ENCODE measurements around the gene UBE4B.

DNA sequence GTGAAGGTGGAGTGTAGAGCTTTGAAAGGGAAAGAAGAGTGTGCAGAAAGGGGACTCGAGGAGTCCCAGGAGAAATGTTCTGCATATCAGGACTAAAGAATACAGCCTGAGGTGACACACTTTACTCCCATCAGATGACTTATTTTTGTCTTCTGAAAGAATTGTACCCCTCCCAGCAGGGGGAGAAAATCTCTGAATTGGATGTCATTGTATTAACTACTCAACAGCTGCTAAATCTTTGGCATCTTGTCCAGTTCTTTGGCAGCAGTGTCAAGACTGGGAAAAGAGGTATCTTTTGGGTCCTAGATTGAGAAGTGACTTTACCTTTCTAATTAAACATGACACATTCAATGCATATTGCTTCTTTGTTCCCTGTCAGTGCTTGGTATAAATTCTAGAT is 18.9 kb downstream of the UBE4B start:
- TF ChIP-seq, protein P1, sequence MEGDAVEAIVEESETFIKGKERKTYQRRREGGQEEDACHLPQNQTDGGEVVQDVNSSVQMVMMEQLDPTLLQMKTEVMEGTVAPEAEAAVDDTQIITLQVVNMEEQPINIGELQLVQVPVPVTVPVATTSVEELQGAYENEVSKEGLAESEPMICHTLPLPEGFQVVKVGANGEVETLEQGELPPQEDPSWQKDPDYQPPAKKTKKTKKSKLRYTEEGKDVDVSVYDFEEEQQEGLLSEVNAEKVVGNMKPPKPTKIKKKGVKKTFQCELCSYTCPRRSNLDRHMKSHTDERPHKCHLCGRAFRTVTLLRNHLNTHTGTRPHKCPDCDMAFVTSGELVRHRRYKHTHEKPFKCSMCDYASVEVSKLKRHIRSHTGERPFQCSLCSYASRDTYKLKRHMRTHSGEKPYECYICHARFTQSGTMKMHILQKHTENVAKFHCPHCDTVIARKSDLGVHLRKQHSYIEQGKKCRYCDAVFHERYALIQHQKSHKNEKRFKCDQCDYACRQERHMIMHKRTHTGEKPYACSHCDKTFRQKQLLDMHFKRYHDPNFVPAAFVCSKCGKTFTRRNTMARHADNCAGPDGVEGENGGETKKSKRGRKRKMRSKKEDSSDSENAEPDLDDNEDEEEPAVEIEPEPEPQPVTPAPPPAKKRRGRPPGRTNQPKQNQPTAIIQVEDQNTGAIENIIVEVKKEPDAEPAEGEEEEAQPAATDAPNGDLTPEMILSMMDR (conservative IDR thresholded peaks at IDR 0.05): no peak
- no peak for TF ChIP-seq ZFX (IDR thresholded peaks at IDR 0.05)
